NCI-H1048 (cell line): ENCODE data around the gene SMIM12.

Source experiments
- DNase-seq: peaks from one replicate; lab custom pipeline; 2025; lab: John Stamatoyannopoulos, UW

SMIM12 gene

GRCh38 chr1:34874296-34874952 is 14.9 kb upstream of the SMIM12 start:
- DNase-seq: no peak

- DNase-seq: no peak
Measured at GRCh38 chr1:34872133-34872503, 12.6 kb upstream of the SMIM12 start.

- no peak for DNase-seq
Measured at GRCh38 chr1:34871443-34872132, 12.0 kb upstream of the SMIM12 start.

- DNase-seq: no peak
Measured at GRCh38 chr1:34870395-34870794, 10.8 kb upstream of the SMIM12 start.

- no peak for DNase-seq
Measured at GRCh38 chr1:34869760-34870159, 10.2 kb upstream of the SMIM12 start.

GRCh38 chr1:34868230-34869049 is 8.9 kb upstream of the SMIM12 start:
- DNase-seq: no peak

GRCh38 chr1:34867415-34867814 is 7.9 kb upstream of the SMIM12 start:
- no peak for DNase-seq

- no peak for DNase-seq
Measured at GRCh38 chr1:34866762-34867109, 7.2 kb upstream of the SMIM12 start.

GRCh38 chr1:34865981-34866761 is 6.6 kb upstream of the SMIM12 start:
- peak; percentile 20 for DNase-seq

- DNase-seq: no peak
Measured at GRCh38 chr1:34865573-34865972, 6.0 kb upstream of the SMIM12 start.

GRCh38 chr1:34864759-34865158 is 5.2 kb upstream of the SMIM12 start:
- no peak for DNase-seq

GRCh38 chr1:34863501-34863900 is 4.0 kb upstream of the SMIM12 start:
- no peak for DNase-seq

- no peak for DNase-seq
Measured at GRCh38 chr1:34858901-34859445, 576 bp downstream of the SMIM12 start.

GRCh38 chr1:34856697-34857096 is 2.9 kb downstream of the SMIM12 start:
- no peak for DNase-seq

GRCh38 chr1:34852677-34853217 is 6.8 kb downstream of the SMIM12 start:
- DNase-seq: peak; percentile 68

- no peak for DNase-seq
Measured at GRCh38 chr1:34851431-34852105, 8.0 kb downstream of the SMIM12 start.

GRCh38 chr1:34850382-34850781 is 9.2 kb downstream of the SMIM12 start:
- no peak for DNase-seq

GRCh38 chr1:34847094-34847493 is 12.5 kb downstream of the SMIM12 start:
- no peak for DNase-seq

GRCh38 chr1:34846265-34846664 is 13.3 kb downstream of the SMIM12 start:
- no peak for DNase-seq

GRCh38 chr1:34845131-34845901 is 14.2 kb downstream of the SMIM12 start:
- DNase-seq: no peak
